A549 treated with RU486 at 1 μM for 4 hours (cell line): ENCODE results near the gene GLYATL2. TPM values are rescaled to one million over a fixed set of nuclear protein-coding genes. Genes with fewer than 3 reads are reported as not detected.

Experiments
- total RNA-seq: library from RNA; stranded (reverse); fragments of 200-300 nt; extraction: Qiagen RNA extraction; gene quantifications from 5 replicates; pipeline ENCODE4 v1.2.3, GENCODE V29; 2022; ENCODE audit warnings: low read depth

GLYATL2 gene, protein sequence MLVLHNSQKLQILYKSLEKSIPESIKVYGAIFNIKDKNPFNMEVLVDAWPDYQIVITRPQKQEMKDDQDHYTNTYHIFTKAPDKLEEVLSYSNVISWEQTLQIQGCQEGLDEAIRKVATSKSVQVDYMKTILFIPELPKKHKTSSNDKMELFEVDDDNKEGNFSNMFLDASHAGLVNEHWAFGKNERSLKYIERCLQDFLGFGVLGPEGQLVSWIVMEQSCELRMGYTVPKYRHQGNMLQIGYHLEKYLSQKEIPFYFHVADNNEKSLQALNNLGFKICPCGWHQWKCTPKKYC
- not detected in 5 replicates for total RNA-seq

DNA sequence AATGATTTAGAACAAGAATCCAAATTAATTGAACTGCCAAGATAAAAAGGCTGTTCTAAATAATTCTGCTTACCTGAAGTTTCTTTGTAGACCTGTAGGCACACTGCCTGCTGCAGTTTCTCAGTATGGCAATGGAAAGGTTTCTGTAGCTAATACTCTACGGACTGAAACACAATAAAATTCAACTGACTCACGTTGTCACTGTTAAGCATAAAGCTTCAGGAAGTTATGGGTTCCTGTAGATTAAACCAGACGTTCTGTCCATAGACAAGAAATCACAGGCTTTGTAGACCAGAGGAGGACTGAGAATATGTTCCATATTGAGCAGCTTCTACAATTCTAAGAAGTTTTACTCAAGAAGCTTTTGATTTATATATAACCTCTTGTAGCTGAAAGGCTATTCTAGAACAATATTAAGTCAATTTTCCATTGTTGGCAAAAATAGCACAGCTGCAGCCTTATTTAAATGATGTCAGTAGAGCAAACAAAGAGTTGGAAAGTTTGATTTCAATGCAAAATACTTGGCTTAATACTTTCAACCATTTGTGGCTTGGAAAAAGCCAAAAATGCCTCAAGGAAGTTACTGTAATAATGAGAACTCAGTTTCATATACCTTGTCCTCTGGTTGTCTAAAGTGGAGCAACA lies at the start of gene GLYATL2:
TSS of gene GLYATL2 (minus strand) at position 344 of the 645 bp plus-strand sequence. CDS start 5,092 bp downstream, outside the sequence.

Other genes with a start within 250 kb of the GLYATL2 start
- gene CNTF, start 222.0 kb downstream of the GLYATL2 start, total RNA-seq = 1.1 to 1.7 TPM (median 1.4 TPM) in 5 replicates
- not detected in 5 replicates for gene GLYAT, start 112.8 kb downstream of the GLYATL2 start, total RNA-seq
- gene GLYATL1, start 94.8 kb upstream of the GLYATL2 start, total RNA-seq = not detected in 5 replicates
- gene GLYATL1B, start 241.6 kb upstream of the GLYATL2 start, total RNA-seq = not detected in 5 replicates